Gastrocnemius medialis (tissue), 4 donors: ENCODE measurements around the gene HPCAL1.

Experiments
- POLR2A ChIP-seq, 2 donors: fragments of 450-650 bp; IDR thresholded peaks; one replicate each; pipeline ENCODE4 v1.6.1; 2017; ENCODE audit warnings: antibody characterized with exemption in 2 of 2, mild to moderate bottlenecking in 2 of 2, moderate library complexity in 2 of 2
- TF ChIP-seq, protein P1 (sequence below), 5 experiments: fragments of 450-650 bp in 3 of 5; fragments of 200-600 bp in 2 of 5; sonication (generic) in 2 of 5; IDR thresholded peaks in 4 of 5; conservative IDR thresholded peaks in 1 of 5; 1 replicate in 4 of 5; 2 replicates in 1 of 5; pipeline ENCODE4 v1.5.1; 2016 to 2019; ENCODE audit warnings: antibody characterized with exemption in 5 of 5, mild to moderate bottlenecking in 3 of 5, moderate library complexity in 3 of 5

- TF ChIP-seq, protein P1, sequence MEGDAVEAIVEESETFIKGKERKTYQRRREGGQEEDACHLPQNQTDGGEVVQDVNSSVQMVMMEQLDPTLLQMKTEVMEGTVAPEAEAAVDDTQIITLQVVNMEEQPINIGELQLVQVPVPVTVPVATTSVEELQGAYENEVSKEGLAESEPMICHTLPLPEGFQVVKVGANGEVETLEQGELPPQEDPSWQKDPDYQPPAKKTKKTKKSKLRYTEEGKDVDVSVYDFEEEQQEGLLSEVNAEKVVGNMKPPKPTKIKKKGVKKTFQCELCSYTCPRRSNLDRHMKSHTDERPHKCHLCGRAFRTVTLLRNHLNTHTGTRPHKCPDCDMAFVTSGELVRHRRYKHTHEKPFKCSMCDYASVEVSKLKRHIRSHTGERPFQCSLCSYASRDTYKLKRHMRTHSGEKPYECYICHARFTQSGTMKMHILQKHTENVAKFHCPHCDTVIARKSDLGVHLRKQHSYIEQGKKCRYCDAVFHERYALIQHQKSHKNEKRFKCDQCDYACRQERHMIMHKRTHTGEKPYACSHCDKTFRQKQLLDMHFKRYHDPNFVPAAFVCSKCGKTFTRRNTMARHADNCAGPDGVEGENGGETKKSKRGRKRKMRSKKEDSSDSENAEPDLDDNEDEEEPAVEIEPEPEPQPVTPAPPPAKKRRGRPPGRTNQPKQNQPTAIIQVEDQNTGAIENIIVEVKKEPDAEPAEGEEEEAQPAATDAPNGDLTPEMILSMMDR (IDR thresholded peaks at IDR 0.05 in 4 of 5, conservative IDR thresholded peaks at IDR 0.05 in 1 of 5) = no peak
- TF ChIP-seq POLR2A (IDR thresholded peaks at IDR 0.05) = no peak
Measured at GRCh38 chr2:10395893-10396292, 93.2 kb downstream of the HPCAL1 start.
